ENCODE data around the gene RNASEH2B.

Gene RNASEH2B

GRCh38 chr13:50867637-50867945 is 42.0 kb upstream of the RNASEH2B start:
- Histone ChIP-seq H3K79me2 (ENCODE audit: insufficient read depth, low read length) (no peaks in the 10 kb centered on the region), H3K4me3 (ENCODE audit: low read depth in 1 of 2, low read length in 2 of 2) (no peak overlapping the region), H3K27me3 (ENCODE audit: insufficient read depth, low read length, poor library complexity) (no peaks in the 10 kb centered on the region), H2AFZ (ENCODE audit: low read depth, low read length) (peak overlapping the region; percentile 48), H3K36me3 (ENCODE audit: insufficient read depth, low read length) (no peaks in the 10 kb centered on the region), H3K9me3 (ENCODE audit: insufficient read depth, low read length, severe bottlenecking) (no peaks in the 10 kb centered on the region), H3K27ac (ENCODE audit: low read length) (peak overlapping the region; percentile 58), H4K20me1 (ENCODE audit: insufficient read depth, low read length) (no peaks in the 10 kb centered on the region), H3K4me2 (ENCODE audit: insufficient read depth, low read length) (no peak overlapping the region), H3K9ac (ENCODE audit: low read depth, low read length) (peak overlapping the region; percentile 20; the same call in 1 of the 2 replicates), H3K4me1 (ENCODE audit: insufficient read depth, low read length) (peaks cover 52% of the 10 kb centered on the region)
- TF ChIP-seq EZH2 (IDR thresholded peaks at IDR 0.05; ENCODE audit: borderline replicate concordance, low read depth, low read length, severe bottlenecking) (no peak), CTCF (IDR thresholded peaks at IDR 0.05; ENCODE audit: borderline replicate concordance, extremely low read depth, low read length, poor library complexity, severe bottlenecking) (no peak)
- peak; percentile 75 for ATAC-seq (ENCODE audit: insufficient read depth, low read depth)
- peak; percentile 37 for DNase-seq

DNA sequence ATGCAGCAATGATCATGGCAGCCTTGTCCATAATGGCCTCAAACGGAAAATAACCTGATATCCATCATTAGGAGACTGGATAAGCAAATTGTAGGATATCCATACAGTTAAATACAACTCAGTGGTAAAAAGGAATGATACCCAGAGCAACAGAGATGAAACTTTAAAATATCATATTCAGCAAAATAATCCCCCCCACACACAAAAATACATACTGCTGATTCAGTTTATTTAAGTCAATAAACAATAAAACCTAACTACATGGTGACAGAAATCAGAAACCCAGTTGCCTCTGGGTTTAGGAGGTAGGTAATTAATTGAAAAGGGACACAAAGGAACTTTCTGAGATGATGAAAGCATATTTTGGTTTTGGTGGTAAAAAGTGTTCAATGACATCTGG is 38.2 kb upstream of the RNASEH2B start:
- Histone ChIP-seq H3K4me1 (ENCODE audit: insufficient read depth, low read length) (peaks cover 21% of the 10 kb centered on the region), H4K20me1 (ENCODE audit: insufficient read depth, low read length) (no peaks in the 10 kb centered on the region), H3K4me2 (ENCODE audit: insufficient read depth, low read length) (no peak overlapping the region), H3K27ac (ENCODE audit: low read length) (no peak overlapping the region), H3K36me3 (ENCODE audit: insufficient read depth, low read length) (no peaks in the 10 kb centered on the region), H2AFZ (ENCODE audit: low read depth, low read length) (no peak overlapping the region), H3K9me3 (ENCODE audit: insufficient read depth, low read length, severe bottlenecking) (no peaks in the 10 kb centered on the region), H3K27me3 (ENCODE audit: insufficient read depth, low read length, poor library complexity) (no peaks in the 10 kb centered on the region), H3K9ac (ENCODE audit: low read depth, low read length) (no peak overlapping the region), H3K4me3 (ENCODE audit: low read depth in 1 of 2, low read length in 2 of 2) (no peak overlapping the region), H3K79me2 (ENCODE audit: insufficient read depth, low read length) (no peaks in the 10 kb centered on the region)
- DNase-seq (no peak), ATAC-seq (ENCODE audit: insufficient read depth, low read depth) (no peak)
- TF ChIP-seq EZH2 (IDR thresholded peaks at IDR 0.05; ENCODE audit: borderline replicate concordance, low read depth, low read length, severe bottlenecking) = no peak
- no peak for TF ChIP-seq CTCF (IDR thresholded peaks at IDR 0.05; ENCODE audit: borderline replicate concordance, extremely low read depth, low read length, poor library complexity, severe bottlenecking)

- no peak for DNase-seq
- no peak for ATAC-seq (ENCODE audit: insufficient read depth, low read depth)
- no peak overlapping the region for H3K4me2 ChIP-seq (ENCODE audit: insufficient read depth, low read length)
Measured at GRCh38 chr13:50873467-50873866, 36.1 kb upstream of the RNASEH2B start.

More at GRCh38 chr13:50873467-50873866, 36.1 kb upstream of the RNASEH2B start:
- H3K9ac ChIP-seq (ENCODE audit: low read depth, low read length) = no peak overlapping the region
- H3K79me2 ChIP-seq (ENCODE audit: insufficient read depth, low read length) = no peaks in the 10 kb centered on the region
- H4K20me1 ChIP-seq (ENCODE audit: insufficient read depth, low read length) = no peaks in the 10 kb centered on the region
- no peak overlapping the region for H2AFZ ChIP-seq (ENCODE audit: low read depth, low read length)
- no peak overlapping the region for H3K27ac ChIP-seq (ENCODE audit: low read length)
- TF ChIP-seq CTCF (IDR thresholded peaks at IDR 0.05; ENCODE audit: borderline replicate concordance, extremely low read depth, low read length, poor library complexity, severe bottlenecking) (no peak), EZH2 (IDR thresholded peaks at IDR 0.05; ENCODE audit: borderline replicate concordance, low read depth, low read length, severe bottlenecking) (no peak)
- H3K4me1 ChIP-seq (ENCODE audit: insufficient read depth, low read length) = peaks cover 4% of the 10 kb centered on the region; the same call in 1 of the 2 replicates
- H3K27me3 ChIP-seq (ENCODE audit: insufficient read depth, low read length, poor library complexity) = no peaks in the 10 kb centered on the region
- H3K36me3 ChIP-seq (ENCODE audit: insufficient read depth, low read length) = no peaks in the 10 kb centered on the region
- H3K4me3 ChIP-seq (ENCODE audit: low read depth in 1 of 2, low read length in 2 of 2) = no peak overlapping the region
- H3K9me3 ChIP-seq (ENCODE audit: insufficient read depth, low read length, severe bottlenecking) = no peaks in the 10 kb centered on the region

Data from DND-41 (cell line).